ENCODE data around the gene FGD1.

The FGD1 gene

GRCh38 chrX:54470054-54470760 lies 25.8 kb downstream of the FGD1 start:
- no peak for DNase-seq

DNA sequence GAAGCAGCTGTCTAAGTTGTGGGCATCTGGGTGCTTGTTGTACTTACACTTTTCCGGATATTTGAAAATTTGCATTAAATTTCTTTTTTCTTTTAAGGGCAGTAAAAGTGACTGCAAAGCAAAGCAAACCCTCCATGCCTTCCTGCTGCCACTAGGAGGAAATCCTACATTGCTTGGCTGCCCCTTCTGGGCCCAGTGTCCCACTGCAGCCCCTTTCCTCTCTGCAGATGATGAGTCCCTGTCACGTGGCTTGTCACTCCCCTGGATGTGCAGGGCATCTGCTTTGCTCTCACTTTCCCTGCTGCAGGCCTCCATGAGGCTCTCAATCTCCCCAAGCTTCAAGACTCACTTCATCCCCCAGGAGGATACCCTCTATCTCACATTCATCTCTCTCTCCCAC lies 43.1 kb downstream of the FGD1 start:
- DNase-seq, result peak; percentile 14

DNA sequence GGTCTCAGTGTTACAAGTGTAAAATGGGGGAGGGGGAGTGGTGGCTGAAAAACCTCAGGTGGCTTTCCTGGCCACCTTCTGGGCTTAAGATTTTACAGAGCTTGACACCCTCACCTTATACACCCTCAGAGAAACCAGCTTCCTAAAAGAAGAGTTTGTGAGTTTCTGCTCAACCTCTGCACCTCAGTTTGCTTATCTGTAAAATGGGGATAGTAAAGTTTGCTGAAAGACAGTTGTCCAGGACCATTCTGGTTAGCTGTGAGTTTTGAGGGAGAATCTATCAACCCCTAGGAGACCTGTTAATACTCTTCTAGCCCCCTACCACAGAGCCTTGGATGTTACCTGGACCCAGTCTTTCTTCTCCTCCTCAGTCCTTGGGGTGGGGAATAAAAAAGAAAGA lies 46.1 kb downstream of the FGD1 start:
- DNase-seq, result no peak

- DNase-seq, result no peak
These were observed 48.6 kb downstream of the FGD1 start for GRCh38 chrX:54447461-54447860.

DNA sequence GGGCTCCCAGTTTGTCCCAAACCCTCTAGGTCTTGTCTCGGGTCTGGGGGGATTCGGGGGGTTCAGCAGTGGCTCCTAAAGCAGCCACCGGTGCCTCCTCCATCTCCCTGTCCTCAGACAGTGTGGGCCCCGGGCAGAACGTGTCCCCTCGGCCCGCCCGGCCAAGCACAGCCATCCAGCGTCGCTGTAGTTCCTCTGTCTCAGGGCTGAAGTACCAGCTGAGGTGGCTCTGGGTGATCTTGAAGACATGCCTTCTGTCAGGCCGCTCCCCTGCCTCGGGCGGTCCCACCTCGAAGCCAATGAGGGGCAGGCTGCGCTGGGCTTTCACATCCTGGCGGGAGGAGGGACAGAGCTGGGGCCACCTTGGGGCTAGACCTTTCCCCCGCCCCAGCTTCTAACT lies 50.0 kb downstream of the FGD1 start:
- DNase-seq, result no peak

- DNase-seq, result no peak
These were observed 51.3 kb downstream of the FGD1 start for GRCh38 chrX:54444752-54445151.

- no peak for DNase-seq
These were observed 53.2 kb downstream of the FGD1 start for GRCh38 chrX:54442790-54443189.

DNA sequence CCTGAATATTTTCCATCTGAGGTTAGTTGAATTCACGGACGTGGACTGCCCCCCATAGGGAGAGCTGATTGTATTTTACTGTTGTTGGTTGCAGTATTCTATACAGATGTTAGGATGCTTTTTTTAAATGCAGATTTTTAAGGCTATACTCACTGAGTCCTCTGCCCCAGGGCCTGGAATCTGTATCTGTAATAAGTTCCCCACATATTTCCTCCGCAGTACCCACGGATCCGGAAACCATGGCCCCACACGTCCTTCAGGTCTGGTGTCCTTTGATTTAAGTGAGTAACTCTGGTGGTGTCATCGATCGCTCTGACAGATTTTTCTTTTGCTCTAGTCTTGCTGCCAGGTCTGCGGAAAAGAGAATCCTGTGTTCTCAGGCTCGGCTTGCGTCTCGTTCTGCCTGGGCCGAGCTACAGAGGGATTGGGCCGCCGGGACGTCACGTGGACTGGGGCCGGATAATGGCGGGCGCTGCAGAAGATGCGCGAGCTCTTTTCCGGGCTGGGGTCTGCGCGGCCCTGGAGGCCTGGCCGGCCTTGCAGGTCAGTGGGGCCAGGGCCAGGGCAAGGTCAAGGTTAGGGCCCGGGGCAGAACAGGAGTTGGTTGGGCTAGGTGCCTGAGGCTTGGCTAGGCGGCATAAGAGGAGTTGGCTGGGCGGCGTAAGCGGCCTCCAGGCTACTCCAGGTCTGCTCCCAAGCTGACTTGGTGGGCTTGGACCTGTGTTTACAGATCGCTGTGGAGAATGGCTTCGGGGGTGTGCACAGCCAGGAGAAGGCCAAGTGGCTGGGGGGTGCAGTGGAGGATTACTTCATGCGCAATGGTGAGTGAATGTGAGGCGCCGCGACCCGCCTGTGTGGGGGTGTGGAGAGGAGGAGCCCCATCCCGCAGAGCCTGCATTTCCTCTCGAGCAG lies 55.8 kb downstream of the FGD1 start, which contains the start of gene TSR2:
TSS of gene TSR2 (plus strand) at position 445 of the 912 bp plus-strand sequence. CDS start at position 463, 18 bp downstream.
- DNase-seq, result peak; percentile 87

DNA sequence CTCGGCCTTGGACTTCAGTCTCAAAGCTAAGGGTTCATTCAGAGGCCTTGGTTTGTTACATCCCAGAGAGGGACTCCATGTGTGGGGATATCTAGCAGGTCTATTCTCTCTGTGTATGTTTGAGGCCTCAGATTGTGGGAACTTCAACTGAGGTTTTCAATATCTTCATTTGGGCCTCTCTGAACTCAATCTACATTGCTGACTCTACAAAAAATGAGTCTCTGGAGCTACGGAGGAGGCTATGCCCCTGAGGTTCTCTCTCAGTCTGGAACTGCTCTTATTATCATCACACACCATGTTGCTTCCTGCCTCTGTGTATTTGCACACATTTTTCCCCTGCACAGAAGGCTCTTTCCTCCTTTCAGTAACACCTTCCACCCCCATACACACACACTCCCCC lies 60.9 kb downstream of the FGD1 start:
- DNase-seq, result no peak

DNA sequence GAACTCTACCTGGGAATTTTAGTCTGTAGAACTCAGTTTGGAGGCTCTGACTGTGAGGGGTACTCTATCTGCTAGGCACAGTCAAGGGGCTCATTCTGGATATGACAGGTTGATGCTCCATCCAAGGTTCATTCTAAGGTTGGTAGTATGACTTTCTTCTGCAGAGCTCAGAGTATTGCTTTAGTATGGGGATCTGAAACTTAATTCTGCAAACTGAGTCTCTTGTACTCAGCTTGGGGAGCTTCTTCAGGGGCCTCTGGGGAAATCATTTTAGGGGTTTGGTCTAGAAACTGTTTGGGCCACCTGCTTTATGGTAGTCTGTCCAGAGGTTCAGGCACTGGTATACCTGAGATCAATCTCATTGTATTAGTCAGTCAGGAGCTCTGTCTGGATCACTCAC lies 65.5 kb downstream of the FGD1 start:
- no peak for DNase-seq

DNA sequence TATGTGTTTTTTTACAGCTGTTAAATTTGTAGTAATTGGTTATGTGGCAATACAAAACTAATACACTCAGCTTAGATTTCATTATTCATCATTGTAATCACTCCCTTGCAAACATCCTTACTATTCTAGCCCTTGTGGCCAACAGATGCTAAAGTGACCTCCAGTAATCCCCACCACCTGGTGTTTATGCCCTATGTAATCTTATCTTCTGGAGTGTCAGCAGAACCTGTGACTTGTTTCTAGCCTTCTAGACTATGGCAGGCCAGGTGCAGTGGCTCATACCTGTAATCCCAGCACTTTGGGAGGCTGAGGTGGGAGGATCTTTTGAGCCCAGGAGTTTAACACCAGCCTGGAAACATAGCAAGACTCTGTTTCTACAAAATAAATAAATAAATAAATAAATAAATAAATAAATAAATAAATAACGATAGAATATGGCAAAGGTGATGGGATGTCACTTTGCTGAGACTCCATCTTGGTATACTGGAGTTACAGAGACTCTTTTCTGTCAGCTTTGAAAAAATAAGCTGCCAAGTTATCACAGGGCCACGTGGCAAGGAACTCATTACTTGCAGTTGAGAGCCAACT lies 68.1 kb downstream of the FGD1 start:
- no peak for DNase-seq

DNA sequence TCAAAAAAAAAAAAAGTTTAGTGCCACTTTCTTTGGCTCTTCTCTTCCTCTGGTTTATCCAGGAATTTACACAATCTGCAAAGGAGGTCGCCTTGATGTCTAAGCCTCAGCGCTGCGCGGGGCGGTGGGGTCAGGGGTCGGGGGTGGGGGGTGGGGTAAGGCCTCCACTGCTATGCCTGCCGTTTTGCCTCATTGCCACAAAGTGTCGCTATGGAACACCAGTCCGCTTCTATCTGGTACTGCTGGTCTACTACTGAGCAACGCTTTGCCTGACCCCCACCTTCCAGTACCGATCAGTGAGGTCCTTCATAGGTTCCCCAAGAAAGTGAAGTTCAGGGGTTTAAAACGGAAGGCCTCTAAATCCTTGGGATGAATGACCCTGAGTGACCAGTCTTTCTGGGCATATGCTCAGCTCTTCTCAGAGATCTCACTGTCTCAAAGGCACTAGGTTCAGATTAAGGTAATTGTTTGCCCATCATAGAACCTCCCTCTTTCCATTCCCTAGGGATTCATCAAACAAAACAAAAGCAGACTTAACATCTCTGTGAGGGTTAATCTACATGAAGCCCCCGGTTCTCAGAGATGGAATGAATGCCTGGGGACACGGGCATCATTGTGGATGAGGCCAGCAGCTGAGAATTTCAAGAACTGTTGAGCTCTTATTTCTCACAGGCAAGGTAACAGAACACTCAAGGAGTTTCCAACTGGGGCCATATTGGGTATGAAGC lies 72.7 kb downstream of the FGD1 start:
- no peak for DNase-seq

GRCh38 chrX:54422168-54422567 lies 73.9 kb downstream of the FGD1 start:
- DNase-seq, result no peak

DNA sequence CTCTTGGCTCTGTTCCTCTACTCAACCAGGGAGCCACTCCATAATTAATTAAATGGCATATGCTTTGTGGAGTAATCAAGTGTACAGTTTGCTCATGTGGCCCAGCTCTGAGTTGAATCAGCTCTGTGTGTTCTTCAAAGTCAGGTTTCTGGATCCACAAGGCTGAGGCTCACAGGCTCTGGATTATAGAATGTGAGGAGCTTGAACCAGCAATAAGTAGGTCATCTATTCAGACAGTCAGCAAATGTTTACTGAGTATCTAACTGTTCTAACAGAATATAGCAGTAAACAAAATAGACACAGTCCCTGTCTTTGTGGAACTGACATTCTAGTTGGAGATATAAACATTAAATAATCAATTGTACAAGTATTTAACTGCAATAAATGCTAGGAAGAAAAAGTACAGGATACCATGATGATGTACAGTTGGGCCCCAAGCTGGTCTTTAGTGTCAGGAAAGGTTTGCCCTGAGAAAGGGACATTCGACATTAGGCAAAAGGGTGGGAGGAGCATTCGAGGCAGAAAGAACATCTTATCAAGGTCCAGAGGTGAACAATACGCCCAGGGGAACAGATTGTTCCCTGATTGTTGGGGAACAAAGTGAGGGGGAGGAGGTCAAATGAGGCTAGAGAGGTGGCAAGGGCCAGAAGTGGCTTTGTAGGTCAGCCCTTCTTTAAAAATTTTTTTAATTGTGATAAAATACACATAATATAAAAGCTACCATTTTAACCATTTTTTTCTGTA lies 76.3 kb downstream of the FGD1 start:
- DNase-seq, result no peak

- no peak for DNase-seq
These were observed 79.1 kb downstream of the FGD1 start for GRCh38 chrX:54416965-54417364.

- no peak for DNase-seq
These were observed 80.3 kb downstream of the FGD1 start for GRCh38 chrX:54415534-54416350.

DNA sequence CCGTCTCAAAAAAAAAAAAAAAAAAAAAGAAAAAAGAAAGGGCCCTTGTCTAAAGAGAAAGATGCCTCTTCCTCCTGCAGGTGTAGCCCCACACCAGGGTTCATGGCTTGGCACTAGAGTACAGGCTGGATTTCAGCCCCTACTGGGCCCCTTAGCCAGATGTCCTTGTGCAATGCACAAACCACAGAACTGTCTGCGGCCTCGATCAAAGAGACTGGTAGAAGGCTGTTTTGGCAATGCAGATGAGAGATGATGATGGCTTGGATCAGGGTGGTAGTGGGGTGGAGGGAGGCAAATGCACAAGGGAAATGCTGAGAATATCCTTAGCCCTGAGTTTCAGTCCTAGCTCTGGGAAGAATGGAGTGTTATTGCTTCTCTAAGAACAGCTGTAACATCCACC lies 82.3 kb downstream of the FGD1 start:
- peak; percentile 54 for DNase-seq

DNA sequence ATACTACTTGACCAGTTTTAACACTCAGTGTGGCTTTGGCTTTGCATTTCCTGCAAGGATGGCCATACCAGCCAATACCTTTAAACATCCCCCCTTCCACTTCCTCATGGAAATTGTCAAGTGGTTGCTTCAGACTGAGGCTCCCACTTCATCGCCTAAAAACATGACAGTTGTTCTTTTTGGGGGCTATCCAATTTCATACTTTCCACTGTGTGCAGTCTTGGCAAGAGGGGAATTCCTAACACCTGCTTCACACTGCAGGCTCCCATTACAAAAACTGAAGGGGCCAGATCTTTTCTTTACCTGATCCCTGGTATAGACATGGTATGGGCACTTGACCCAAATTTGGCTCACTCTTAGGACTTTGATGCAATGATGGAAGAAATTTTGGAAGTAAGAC lies 84.3 kb downstream of the FGD1 start:
- no peak for DNase-seq

- no peak for DNase-seq
These were observed 88.8 kb downstream of the FGD1 start for GRCh38 chrX:54407266-54407665.

DNA sequence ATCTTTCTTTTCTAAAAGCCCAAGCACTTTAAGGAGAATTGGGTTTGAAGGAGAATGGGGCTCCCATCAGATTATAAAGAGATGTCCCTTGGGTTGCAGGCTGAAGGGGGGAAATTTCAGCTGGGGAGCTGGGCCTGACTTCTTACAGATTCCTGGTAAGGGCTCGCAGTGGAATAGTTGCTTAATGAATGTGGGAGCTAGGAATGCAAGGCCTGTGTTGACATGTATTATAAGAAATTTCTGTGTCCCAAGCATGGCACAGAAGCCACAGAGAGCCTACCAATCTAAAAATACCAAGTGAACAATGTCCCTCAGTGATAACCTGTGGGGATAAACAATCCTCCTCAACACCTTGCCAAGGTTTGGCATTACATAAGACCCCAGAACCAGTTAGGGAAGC lies 98.9 kb downstream of the FGD1 start:
- DNase-seq, result no peak

Data from fibroblast of upper back skin (primary cell).